Upper lobe of left lung (tissue), 6 donors: ENCODE measurements around the gene CPA1. TPM values are rescaled to one million over a fixed set of nuclear protein-coding genes. Genes with fewer than 3 reads are reported as not detected.

ENCODE experiments used
- ATAC-seq, 2 donors: fragments of 200-7000 bp; cut with Tn5 transposase; one replicate each; pipeline ENCODE4 v1.9.1; 2022; ENCODE audit warnings: mild to moderate bottlenecking in 2 of 2, moderate library complexity in 2 of 2; ENCODE audit not compliant: low FRiP score in 2 of 2
- DNase-seq, 2 donors: peaks; one replicate each; pipeline ENCODE4 v3.0.0-alpha.2; 2019 to 2020
- H3K27ac ChIP-seq, 4 donors: fragments of 200-600 bp; sonication (generic); one replicate each; pipeline ENCODE4 v1.5.1; 2016 to 2019
- H3K27me3 ChIP-seq, 4 donors: fragments of 200-600 bp; sonication (generic); one replicate each; pipeline ENCODE4 v1.5.1; 2017 to 2019
- H3K36me3 ChIP-seq, 4 donors: fragments of 200-600 bp; sonication (generic); one replicate each; pipeline ENCODE4 v1.5.1; 2016 to 2019
- H3K4me1 ChIP-seq, 4 donors: fragments of 200-600 bp; sonication (generic); one replicate each; pipeline ENCODE4 v1.5.1; 2018 to 2019
- H3K4me3 ChIP-seq, 4 donors: fragments of 200-600 bp; sonication (generic); one replicate each; pipeline ENCODE4 v1.5.1; 2017 to 2019; ENCODE audit warnings: mild to moderate bottlenecking in 2 of 4, moderate library complexity in 1 of 4
- H3K9me3 ChIP-seq, 4 donors: fragments of 200-600 bp; sonication (generic); one replicate each; pipeline ENCODE4 v1.5.1; 2018 to 2019
- CTCF ChIP-seq, 6 experiments: fragments of 450-650 bp in 4 of 6; fragments of 200-600 bp in 2 of 6; sonication (generic) in 2 of 6; IDR thresholded peaks; one replicate each; pipeline ENCODE4 v1.5.1; 2016 to 2019; ENCODE audit warnings: antibody characterized with exemption in 6 of 6
- EP300 ChIP-seq, 4 donors: sonication (generic); formaldehyde crosslinking; IDR thresholded peaks; one replicate each; pipeline ENCODE4 v1.5.1; 2017; ENCODE audit warnings: antibody characterized with exemption in 4 of 4, control low read depth in 2 of 4
- POLR2A ChIP-seq, 4 donors: fragments of 450-650 bp; IDR thresholded peaks; one replicate each; pipeline ENCODE4 v1.5.1; 2016 to 2017; ENCODE audit warnings: antibody characterized with exemption in 4 of 4, mild to moderate bottlenecking in 2 of 4
- POLR2AphosphoS5 ChIP-seq, 2 donors: sonication (generic); formaldehyde crosslinking; IDR thresholded peaks; one replicate each; pipeline ENCODE4 v1.5.1; 2017; ENCODE audit warnings: antibody characterized with exemption in 2 of 2
- WGBS, 2 donors: methylation state at CpG; one replicate each; pipeline ENCODE4 v1.1.5; 2017 to 2018; 5-methylcytosine and 5-hydroxymethylcytosine counted together
- total RNA-seq, 6 donors: library from RNA; depleted of rRNA in 4 of 6; stranded (reverse); fragments of >200 nt in 4 of 6; gene quantifications; one replicate each; pipeline versions ENCODE4 v1.1.0 to v1.2.1, GENCODE V29; 2016 to 2021
- donor health status: DM: no; HTN: no; CAD: no; lungs with moderate emphysema.
- donor health status: DM: no; HTN: yes; CAD: no; lungs with severe emphysema.

Gene CPA1
- total RNA-seq, 6 donors from 2014 or later, result 12.6 to 21.8 TPM; not detected in 4

GRCh38 chr7:130345136-130345535 is 35.2 kb upstream of the CPA1 start:
- 65 to 69% methylated on average over 8 of the region's 8 CpGs for WGBS, 2 donors
- no peak for ATAC-seq
- no peaks in the 10 kb centered on the region for H3K9me3 ChIP-seq
- no peak overlapping the region for H3K27ac ChIP-seq
- no peak overlapping the region for H3K4me3 ChIP-seq
- no peaks in the 10 kb centered on the region for H3K36me3 ChIP-seq
- no peaks in the 10 kb centered on the region for H3K4me1 ChIP-seq
- H3K27me3 ChIP-seq, result no peaks in the 10 kb centered on the region
- DNase-seq, result no peak
- TF ChIP-seq POLR2AphosphoS5 (IDR thresholded peaks at IDR 0.05), result no peak
- TF ChIP-seq EP300 (IDR thresholded peaks at IDR 0.05), result no peak
- no peak for TF ChIP-seq POLR2A (IDR thresholded peaks at IDR 0.05)
- no peak for TF ChIP-seq CTCF (IDR thresholded peaks at IDR 0.05)

GRCh38 chr7:130345725-130346124 is 34.6 kb upstream of the CPA1 start:
- Histone ChIP-seq H3K27ac (no peak overlapping the region), H3K4me1 (no peaks in the 10 kb centered on the region), H3K36me3 (no peaks in the 10 kb centered on the region), H3K4me3 (no peak overlapping the region), H3K27me3 (no peaks in the 10 kb centered on the region), H3K9me3 (no peaks in the 10 kb centered on the region)
- DNase-seq (no peak), ATAC-seq (no peak)
- WGBS, 2 donors, result 88 to 92% methylated on average over 4 of the region's 5 CpGs
- TF ChIP-seq POLR2AphosphoS5 (IDR thresholded peaks at IDR 0.05), result no peak
- TF ChIP-seq POLR2A (IDR thresholded peaks at IDR 0.05), result no peak
- no peak for TF ChIP-seq EP300 (IDR thresholded peaks at IDR 0.05)
- TF ChIP-seq CTCF (IDR thresholded peaks at IDR 0.05), result no peak

GRCh38 chr7:130346177-130346905 is 34.0 kb upstream of the CPA1 start:
- no peaks in the 10 kb centered on the region for H3K4me1 ChIP-seq
- ATAC-seq, result no peak
- TF ChIP-seq CTCF (IDR thresholded peaks at IDR 0.05) (no peak), EP300 (IDR thresholded peaks at IDR 0.05) (no peak), POLR2A (IDR thresholded peaks at IDR 0.05) (no peak), POLR2AphosphoS5 (IDR thresholded peaks at IDR 0.05) (no peak)
- 86 to 100% methylated on average over 2 to 10 of the region's 10 CpGs for WGBS, 2 donors
- DNase-seq, result peak in 1 of 2 donors; percentile 63
- H3K27ac ChIP-seq, result no peak overlapping the region
- H3K9me3 ChIP-seq, result no peaks in the 10 kb centered on the region
- no peaks in the 10 kb centered on the region for H3K36me3 ChIP-seq
- no peak overlapping the region for H3K4me3 ChIP-seq
- no peaks in the 10 kb centered on the region for H3K27me3 ChIP-seq

GRCh38 chr7:130346941-130347340 is 33.4 kb upstream of the CPA1 start:
- Histone ChIP-seq H3K4me3 (no peak overlapping the region), H3K27me3 (no peaks in the 10 kb centered on the region), H3K27ac (no peak overlapping the region), H3K9me3 (no peaks in the 10 kb centered on the region), H3K36me3 (no peaks in the 10 kb centered on the region), H3K4me1 (peaks cover 0 to under 1% (median 0%) of the 10 kb centered on the region in 4 donors)
- ATAC-seq, result no peak
- WGBS, 2 donors, result 87 to 95% methylated on average over 9 to 12 of the region's 12 CpGs
- TF ChIP-seq EP300 (IDR thresholded peaks at IDR 0.05), result no peak
- TF ChIP-seq POLR2AphosphoS5 (IDR thresholded peaks at IDR 0.05), result no peak
- TF ChIP-seq CTCF (IDR thresholded peaks at IDR 0.05), result no peak
- TF ChIP-seq POLR2A (IDR thresholded peaks at IDR 0.05), result no peak
- DNase-seq, result no peak
